ENCODE results near the gene ZNF624.

- TF ChIP-seq, protein P1, sequence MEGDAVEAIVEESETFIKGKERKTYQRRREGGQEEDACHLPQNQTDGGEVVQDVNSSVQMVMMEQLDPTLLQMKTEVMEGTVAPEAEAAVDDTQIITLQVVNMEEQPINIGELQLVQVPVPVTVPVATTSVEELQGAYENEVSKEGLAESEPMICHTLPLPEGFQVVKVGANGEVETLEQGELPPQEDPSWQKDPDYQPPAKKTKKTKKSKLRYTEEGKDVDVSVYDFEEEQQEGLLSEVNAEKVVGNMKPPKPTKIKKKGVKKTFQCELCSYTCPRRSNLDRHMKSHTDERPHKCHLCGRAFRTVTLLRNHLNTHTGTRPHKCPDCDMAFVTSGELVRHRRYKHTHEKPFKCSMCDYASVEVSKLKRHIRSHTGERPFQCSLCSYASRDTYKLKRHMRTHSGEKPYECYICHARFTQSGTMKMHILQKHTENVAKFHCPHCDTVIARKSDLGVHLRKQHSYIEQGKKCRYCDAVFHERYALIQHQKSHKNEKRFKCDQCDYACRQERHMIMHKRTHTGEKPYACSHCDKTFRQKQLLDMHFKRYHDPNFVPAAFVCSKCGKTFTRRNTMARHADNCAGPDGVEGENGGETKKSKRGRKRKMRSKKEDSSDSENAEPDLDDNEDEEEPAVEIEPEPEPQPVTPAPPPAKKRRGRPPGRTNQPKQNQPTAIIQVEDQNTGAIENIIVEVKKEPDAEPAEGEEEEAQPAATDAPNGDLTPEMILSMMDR (IDR thresholded peaks at IDR 0.05): no peak
- no peak for TF ChIP-seq POLR2A (IDR thresholded peaks at IDR 0.05)
- no peak for TF ChIP-seq POLR2AphosphoS5 (IDR thresholded peaks at IDR 0.05; ENCODE audit: insufficient read depth in 1 of 2, low read depth in 1 of 2)
Measured at GRCh38 chr17:16617481-16618060, 36.1 kb downstream of the ZNF624 start.

All from vagina (tissue), 2 donors.